ENCODE measurements around the gene PKIB. TPM values are rescaled to one million over a fixed set of nuclear protein-coding genes. Genes with fewer than 3 reads are reported as not detected.

Gene PKIB
- total and polyA plus RNA-seq, 2 donors (not counting 3 experiments of a cell fraction or from before 2014, with no cell fraction given) = not detected

Small RNAs within 50 kb of the gene (small RNA-seq; reads per million reads assigned to genes)
- gene RN7SL564P (ENCODE audit: insufficient read depth, insufficient read length, low read depth, low replicate concordance) = not detected

Other genes starting within 250 kb of the PKIB start
- gene HSF2, start 210.8 kb upstream of the PKIB start, total RNA-seq = 8.0 and 10.1 TPM in 2 replicates
- gene HSF2, start 210.8 kb upstream of the PKIB start, polyA plus RNA-seq = 12.8 and 13.3 TPM in 2 replicates
- gene SERINC1, start 138.6 kb upstream of the PKIB start, total RNA-seq = 76.5 and 82.0 TPM in 2 replicates
- gene SERINC1, start 138.6 kb upstream of the PKIB start, polyA plus RNA-seq = 29.4 and 40.4 TPM in 2 replicates
- not detected in 2 replicates for gene FABP7, start 169.3 kb downstream of the PKIB start, total RNA-seq
- gene FABP7, start 169.3 kb downstream of the PKIB start, polyA plus RNA-seq = not detected in 2 replicates
- gene SMPDL3A, start 178.9 kb downstream of the PKIB start, total RNA-seq = 4.1 TPM in 2 replicates
- 4.2 and 7.0 TPM in 2 replicates for gene SMPDL3A, start 178.9 kb downstream of the PKIB start, polyA plus RNA-seq

Data from endothelial cell of umbilical vein (primary cell).